SJCRH30 (cell line): ENCODE measurements around the gene IGSF10. TPM values are rescaled to one million over a fixed set of nuclear protein-coding genes. Genes with fewer than 3 reads are reported as not detected.

Experiments
- DNase-seq, 2 experiments: peaks; one replicate each; pipeline ENCODE4 v3.0.0-alpha.2; 2015 to 2020
- H3K27ac ChIP-seq: fragments of 250-450 bp; sonication (Bioruptor Pico); 2 replicates; pipeline ENCODE4 v1.5.1; 2020; ENCODE audit warnings: mild to moderate bottlenecking, moderate library complexity
- H3K27me3 ChIP-seq: fragments of 250-450 bp; sonication (Bioruptor Pico); 2 replicates; pipeline ENCODE4 v1.5.1; 2020; ENCODE audit warnings: mild to moderate bottlenecking, moderate library complexity
- H3K36me3 ChIP-seq: fragments of 250-450 bp; sonication (Bioruptor Pico); 2 replicates; pipeline ENCODE4 v1.5.1; 2020; ENCODE audit warnings: mild to moderate bottlenecking, moderate library complexity
- H3K4me1 ChIP-seq: fragments of 250-450 bp; sonication (Bioruptor Pico); 2 replicates; pipeline ENCODE4 v1.5.1; 2020; ENCODE audit warnings: mild to moderate bottlenecking, moderate library complexity
- H3K4me3 ChIP-seq: fragments of 250-450 bp; sonication (Bioruptor Pico); 2 replicates; pipeline ENCODE4 v1.5.1; 2020; ENCODE audit warnings: mild to moderate bottlenecking, moderate library complexity
- H3K9me3 ChIP-seq: fragments of 250-450 bp; sonication (Bioruptor Pico); replicated peaks from 2 replicates; pipeline ENCODE4 v1.5.1; 2020; ENCODE audit warnings: mild to moderate bottlenecking, moderate library complexity
- total RNA-seq: library from RNA; depleted of rRNA; stranded (reverse); fragments of >200 nt; shearing (Covaris generic); gene quantifications from 2 replicates; pipeline ENCODE4 v1.2.3, GENCODE V29; 2014; rRNA removed

The IGSF10 gene
- total RNA-seq, 1 experiment from 2014 or later, result not detected

DNA sequence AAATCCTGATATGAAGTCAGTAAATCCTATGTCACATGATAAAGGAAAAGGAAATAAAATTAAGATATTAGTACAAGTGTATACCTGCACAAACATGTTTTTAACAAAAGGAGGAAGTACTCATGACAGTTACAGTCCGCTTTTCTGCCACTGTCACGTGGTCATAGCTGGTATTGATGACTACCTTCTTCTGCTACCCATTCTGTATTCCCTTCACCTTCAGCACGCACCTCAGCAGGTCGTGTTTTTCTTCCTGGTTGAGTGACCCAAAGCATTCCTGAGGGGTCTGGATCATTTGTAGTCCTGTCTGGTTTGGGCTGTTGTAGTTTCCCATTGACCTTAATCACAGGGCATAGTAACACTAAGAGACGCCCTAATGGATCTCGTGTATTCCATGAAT, 41.1 kb downstream of the IGSF10 start:
- no peak overlapping the region for H3K4me3 ChIP-seq
- no peak for DNase-seq
- H3K9me3 ChIP-seq, result no peaks in the 10 kb centered on the region
- no peaks in the 10 kb centered on the region for H3K27me3 ChIP-seq
- H3K27ac ChIP-seq, result no peak overlapping the region
- no peaks in the 10 kb centered on the region for H3K4me1 ChIP-seq
- H3K36me3 ChIP-seq, result no peaks in the 10 kb centered on the region

DNA sequence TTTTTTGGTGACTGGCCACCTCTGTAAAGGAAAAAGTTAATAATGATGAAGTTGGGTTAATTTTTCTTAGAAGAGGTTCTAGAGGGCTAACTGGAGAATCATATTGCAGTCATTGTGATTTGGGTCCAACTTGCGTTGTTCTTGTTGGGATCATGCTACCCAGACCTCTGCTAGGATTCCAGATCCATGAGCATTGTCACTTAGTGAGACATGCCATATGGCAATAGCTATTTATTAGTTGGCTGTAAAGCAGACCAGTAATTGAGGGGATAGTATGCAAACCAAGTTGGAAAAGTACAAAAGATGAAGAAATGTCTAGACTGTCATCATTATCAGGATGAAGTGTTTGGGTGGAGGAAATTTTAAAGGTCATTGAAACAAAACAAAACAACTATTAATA, 45.6 kb downstream of the IGSF10 start:
- Histone ChIP-seq H3K4me1 (no peaks in the 10 kb centered on the region), H3K9me3 (no peaks in the 10 kb centered on the region), H3K36me3 (no peaks in the 10 kb centered on the region), H3K27me3 (no peaks in the 10 kb centered on the region), H3K27ac (no peak overlapping the region), H3K4me3 (no peak overlapping the region)
- no peak for DNase-seq

DNA sequence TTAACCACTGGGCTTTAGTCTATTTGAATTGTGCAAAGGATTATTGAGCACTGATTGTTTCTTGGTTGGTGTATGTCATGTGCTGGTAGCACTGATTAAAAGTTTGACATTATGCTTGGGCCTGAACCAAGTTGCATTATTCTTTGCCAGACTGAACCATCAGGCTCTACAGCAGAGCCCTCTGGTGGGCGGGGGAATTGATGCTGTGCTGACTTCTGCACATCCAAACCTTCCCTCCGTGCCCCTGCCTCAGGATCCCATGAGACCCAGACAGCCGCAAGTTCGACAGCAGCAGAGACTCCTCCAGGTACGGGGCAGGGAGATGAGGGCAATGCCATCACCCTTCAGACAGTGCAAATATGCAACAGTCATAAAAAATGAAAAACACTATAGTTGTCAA, 47.9 kb downstream of the IGSF10 start:
- DNase-seq, result no peak
- Histone ChIP-seq H3K27ac (no peak overlapping the region), H3K36me3 (no peaks in the 10 kb centered on the region), H3K9me3 (no peaks in the 10 kb centered on the region), H3K4me1 (no peaks in the 10 kb centered on the region), H3K27me3 (no peaks in the 10 kb centered on the region), H3K4me3 (no peak overlapping the region)

Other genes with a start within 250 kb of the IGSF10 start
- 0.04 TPM in 1 of 2 replicates, not detected in the other for gene P2RY14, start 182.5 kb downstream of the IGSF10 start, total RNA-seq
- gene GPR87, start 144.2 kb downstream of the IGSF10 start, total RNA-seq, result not detected in 2 replicates
- gene P2RY13, start 131.5 kb downstream of the IGSF10 start, total RNA-seq, result not detected in 2 replicates
- not detected in 2 replicates for gene P2RY12, start 76.3 kb downstream of the IGSF10 start, total RNA-seq